ENCODE measurements around the gene ARHGEF7.

The ARHGEF7 gene

DNA sequence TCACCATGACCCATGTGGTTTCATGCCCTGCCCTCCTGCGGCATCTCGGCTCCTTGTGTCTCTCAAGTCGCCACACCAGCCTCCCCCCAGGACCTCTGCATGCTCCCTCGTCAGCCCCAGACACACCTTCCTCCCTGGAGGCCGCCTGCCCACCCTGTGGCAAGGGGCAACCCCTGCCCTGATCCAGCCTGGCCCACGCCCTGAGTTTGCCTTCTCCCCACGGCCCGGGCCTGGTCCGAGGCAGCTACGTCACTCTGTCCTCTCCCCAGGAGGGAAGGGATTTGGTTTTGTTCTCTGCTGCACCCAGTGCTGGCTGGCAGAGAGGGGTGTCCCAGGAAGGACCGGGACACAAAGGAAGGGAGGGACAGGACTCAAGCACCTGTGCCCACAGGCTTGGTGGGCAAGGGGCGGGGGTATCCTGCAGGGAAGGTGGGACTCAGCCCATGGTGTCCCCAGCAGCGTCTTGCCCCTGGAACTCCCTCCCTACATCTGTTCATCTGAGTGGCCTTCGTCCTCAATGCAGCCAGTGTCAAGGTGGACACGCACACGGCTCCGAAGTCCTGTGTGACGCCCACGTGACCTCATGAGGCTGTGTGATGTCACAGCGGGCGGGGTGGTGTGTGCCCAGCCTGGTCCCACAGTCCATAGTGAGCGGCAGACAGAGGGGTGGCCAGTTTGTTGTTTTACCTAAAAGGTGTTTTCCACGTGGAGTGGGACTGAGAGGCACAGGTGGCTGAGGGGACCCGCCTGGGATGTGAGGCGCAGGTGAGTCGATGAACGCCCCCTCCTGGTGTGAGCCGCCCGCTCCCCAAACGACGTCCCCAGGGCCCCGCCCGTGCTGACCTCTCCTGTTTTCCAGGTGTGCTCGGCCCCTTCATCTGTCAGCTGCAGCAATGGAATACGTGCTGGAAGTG lies 205.1 kb downstream of the ARHGEF7 start, which contains the start of gene TEX29:
TSS of gene TEX29 (plus strand) at position 645 of the 914 bp plus-strand sequence. CDS start at position 894, 249 bp downstream.
- no peak for DNase-seq

DNA sequence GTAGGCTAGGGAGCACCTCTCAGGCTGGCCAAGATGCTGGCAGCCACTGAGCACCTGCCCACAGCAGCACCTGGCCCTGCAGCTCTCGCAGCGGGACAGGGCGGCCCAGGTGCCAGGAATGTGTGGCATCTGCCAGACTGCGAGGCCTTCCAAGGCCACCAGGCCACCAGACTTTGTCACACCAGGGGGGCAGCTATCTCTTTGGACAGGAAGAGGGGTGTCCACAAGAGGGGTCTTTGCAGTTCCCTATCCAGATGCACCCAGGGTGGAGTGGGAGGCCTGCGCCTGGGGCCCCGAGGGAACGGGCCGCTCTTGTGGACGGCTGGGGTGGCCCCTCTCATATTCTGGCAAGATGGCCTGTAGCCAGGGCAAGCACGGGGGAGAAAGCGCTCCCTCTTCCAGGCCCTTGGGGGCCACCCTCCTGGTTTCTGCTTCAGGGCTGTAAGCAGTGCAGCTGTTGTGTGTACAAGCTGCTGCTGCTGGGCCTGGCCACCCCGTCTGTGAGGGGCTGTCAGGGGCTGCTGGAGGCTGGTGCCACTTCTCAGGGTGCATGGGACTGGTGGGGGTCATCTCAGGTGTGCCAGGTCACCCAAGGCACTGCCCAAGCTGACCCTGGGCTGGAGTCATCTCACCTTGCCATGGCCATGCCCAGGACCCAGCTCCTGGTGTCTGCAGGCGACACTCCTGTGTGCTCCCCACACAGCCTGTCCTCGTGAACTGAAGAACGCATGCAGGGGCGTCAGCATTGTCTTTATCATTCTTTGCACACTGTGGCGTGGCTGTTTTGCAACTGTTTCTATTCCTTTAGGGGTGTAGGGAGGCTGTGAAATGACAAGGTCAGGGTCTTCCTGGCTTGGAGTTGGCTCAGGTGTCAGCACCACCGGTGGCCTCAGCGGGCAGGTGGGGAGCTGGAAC lies 207.1 kb downstream of the ARHGEF7 start:
- no peak for DNase-seq

DNA sequence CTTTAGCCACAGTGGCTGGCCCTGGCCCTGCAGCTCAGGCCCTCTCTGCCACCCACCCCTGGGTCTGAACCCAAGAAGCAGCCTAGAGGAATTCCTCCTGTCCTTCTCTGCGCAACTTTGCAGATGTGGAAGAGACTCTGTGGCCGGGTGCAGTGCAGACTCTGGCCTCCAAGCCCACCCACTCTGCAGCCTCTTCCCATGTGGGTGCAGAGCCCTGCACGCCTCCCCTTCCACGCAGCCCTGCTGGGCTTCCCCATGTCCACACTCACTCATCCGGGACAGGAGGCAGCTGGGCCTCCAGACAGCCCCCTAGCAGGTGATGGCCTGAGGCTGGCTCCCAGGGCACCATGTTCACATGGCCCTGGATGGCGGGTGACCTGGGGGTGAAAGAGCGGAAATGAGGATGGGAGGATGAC lies 207.8 kb downstream of the ARHGEF7 start:
- DNase-seq = no peak

DNA sequence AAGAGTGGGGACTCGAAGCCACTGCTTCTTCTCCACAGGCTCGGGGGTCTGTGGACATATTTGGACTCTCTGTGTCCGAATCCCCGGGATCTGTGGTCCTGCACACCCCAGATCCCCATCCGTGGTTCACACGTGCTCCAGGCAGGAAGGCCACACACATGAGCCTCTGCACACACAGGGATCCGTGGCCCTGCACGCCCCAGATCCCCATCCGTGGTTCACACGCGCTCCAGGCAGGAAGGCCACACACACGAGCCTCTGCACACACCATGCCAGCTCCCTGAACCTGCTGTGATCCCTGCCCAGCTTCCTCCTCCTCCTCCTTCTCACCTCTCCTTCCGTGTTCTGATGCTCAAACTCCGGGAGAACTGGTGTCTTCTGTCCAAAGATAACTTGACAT lies 208.4 kb downstream of the ARHGEF7 start:
- DNase-seq = no peak

DNA sequence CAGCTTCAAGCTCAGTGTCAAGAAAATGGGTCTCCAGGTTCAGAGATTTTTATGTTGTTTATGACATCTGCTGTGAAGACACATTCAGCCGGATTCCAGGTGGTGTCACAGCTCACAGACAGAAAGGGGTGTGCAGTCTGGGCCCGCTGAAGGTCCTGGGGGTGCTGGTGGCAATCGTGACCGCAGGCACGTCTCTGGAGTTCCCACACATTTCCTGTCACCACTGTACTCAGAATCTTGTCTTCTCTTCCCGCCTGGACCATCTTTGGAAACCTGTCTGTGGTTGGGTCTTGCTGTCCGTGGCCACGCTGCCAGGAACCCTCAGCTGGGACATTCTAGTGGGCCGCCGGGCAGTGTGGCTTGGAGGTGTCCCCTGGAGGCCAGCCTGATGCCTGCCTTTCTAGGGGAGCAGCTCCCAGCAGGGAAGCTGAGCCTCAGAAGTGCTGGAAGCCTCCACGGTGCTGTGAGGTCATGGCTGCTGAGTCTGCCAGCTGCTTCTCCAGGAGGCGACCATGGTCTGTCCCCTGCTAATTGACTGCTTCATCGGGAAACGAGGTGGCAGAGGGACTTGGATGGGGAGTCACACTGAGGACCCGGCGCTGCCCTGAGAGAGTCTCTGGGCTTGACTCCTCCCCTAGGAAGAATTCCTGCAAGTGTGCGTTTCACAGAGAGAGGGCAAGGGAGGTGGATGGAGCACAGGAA lies 209.0 kb downstream of the ARHGEF7 start:
- DNase-seq = no peak

DNA sequence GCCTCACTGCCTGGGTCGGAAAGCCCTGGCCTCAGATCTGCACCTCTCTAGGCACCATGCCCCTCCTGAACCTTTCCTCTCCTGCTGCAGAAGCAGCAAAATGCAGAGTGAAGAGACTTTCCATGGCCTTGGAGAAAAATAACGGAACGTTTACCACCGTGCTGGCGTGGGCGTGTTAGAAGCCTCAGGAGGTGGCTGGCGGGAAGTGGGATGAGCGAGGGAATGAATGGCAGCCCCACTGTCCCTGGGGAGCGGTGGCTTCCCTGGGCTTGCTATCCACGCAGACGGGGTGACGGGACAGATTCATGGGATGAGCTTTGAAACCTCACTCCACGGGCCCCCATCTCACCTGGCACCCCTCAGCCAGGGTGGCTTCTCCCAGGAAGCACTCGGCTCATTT lies 209.6 kb downstream of the ARHGEF7 start:
- DNase-seq = no peak

DNA sequence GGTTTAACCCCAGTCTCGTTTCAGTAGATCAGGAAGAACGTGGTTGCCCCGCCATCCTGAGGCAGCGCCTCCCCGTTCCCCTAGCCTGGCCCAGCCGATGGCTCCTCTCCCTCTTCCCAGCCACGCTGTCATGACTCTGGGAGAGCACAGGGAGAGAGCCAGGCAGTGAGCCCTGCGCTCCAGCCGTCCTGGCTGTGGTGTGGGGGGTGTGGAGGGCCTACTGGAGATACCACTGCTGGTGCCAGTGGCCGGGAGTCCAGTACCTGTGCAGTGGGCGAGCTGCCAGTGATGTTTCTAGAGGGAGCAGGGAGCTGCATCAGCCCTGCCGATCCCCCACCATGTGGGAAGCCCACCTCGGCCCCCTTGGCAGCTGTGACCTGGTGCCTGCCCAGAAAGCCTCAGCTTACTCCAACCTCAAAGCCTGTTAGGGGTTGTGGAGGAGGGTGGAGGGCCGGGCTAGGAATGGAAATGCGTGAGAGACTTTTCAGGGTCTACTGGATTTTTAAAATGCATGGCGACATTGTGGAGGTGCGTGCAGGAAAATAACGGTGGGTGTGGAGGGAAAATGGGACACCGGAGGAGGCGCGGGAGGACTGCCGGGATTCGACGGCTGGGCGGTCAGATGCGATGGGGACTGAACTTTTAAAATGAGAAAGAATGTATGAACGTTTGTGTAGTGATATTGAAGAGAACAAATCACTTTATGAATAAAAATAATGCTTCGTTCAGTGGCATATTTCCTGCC lies 210.2 kb downstream of the ARHGEF7 start:
- no peak for DNase-seq

DNA sequence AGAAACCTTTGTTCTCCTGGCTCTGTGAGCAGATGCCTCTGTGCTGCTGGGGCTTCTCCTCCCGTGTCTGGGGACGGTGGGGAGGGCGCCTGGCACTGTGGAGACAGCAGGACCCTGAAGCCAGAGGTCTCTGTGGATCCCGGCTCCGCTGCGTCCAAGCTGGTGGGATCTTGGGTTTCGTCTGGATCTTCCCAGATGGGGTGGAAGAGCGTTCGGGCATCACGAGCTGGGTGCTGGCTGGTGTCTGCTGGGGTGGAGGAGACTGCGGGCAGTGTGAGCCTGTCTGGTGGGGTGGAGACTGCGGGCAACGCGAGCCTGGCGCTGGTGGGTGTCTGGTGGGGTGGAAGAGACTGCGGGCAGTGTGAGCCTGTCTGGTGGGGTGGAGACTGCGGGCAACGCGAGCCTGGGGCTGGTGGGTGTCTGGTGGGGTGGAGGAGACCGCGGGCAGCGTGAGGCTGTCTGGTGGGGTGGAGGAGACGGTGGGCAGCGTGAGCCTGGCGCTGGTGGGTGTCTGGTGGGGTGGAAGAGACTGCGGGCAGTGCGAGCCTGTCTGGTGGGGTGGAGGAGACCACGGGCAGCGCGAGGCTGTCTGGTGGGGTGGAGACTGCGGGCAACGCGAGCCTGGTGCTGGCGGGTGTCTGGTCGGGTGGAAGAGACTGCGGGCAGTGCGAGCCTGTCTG lies 211.0 kb downstream of the ARHGEF7 start:
- DNase-seq = no peak

DNA sequence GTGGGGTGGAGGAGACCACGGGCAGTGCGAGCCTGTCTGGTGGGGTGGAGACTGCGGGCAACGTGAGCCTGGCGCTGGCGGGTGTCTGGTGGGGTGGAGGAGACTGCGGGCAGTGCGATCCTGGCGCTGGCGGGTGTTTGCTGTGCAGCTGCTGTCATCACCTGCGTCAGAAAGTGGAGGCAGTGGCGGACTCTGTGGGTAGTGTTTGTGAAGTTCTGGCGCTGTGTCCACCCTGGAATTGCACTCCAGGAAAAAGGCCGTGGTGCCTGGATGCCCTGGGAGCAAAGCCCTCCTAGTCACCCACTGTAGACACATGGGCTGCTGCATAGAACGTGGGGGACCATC lies 211.5 kb downstream of the ARHGEF7 start:
- DNase-seq = no peak

DNA sequence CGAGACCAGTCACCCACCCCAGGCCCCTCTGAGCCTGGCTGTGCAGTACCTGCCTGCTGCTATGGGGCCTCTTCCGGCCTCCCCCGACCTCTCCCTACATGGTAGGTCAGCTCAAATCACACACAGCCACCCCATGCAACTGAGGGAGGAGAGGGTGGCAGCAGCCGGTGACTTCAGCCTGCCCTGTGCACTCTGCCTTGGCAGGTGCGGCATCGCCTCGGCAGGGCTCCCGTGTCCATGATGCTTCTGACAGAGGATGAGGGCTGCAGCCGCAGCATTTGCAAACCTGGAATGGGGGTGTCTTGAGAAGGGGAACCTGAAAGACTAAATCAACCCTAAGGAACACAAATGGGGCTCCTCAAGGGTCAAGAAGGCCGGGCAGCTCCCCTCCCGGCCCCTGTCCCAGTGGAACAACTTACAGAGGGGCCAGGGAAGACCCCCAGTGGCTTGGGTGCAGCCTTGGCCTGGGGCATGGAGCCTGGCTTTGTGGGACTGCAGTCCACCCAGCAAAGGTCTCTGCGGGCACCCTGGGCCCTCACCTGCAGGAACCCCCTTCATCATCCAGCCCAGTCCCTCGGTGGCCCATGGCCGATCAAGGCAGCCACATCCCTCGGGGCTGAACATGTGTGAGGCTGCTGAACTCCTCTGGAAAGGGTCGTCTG lies 212.0 kb downstream of the ARHGEF7 start:
- DNase-seq = no peak

DNA sequence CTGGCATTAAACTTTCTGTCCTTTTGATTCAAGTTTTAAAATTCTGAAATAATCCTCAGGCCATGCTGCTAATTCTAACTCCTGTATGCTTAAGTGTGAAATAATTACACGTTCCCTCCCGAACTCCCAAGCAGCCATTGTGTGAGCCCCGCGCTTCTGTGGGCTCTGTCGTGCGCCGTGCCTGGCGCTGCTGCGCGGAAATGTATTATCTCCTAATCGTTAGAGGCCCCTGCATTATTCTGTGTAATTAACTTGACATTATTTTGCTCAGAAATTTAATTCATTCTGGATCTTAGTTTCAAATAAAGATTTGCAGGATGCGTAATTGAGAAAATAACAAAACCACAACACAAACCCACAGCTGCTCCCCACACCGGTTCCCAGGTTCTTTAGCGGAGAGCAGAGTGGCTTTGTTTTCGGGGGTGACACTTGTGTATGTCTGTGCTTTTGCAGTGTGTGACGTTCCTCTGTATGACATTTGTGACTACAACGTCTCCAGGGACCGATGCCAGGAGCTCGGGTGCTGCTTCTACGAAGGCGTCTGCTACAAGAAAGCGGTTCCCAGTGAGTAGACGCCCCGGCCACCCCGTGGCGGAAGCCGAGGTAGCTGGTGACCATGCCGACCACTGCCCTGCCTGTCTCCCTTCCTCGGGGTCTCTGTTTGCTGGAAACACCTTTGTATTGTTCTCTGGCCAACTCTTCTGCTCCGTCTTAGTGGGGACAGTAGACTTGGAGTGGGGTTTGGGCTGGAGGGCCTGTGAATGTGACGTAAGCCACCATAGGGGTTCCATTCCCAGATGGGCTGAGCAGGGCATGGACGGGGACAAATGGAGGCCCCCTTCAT lies 212.8 kb downstream of the ARHGEF7 start:
- no peak for DNase-seq

DNA sequence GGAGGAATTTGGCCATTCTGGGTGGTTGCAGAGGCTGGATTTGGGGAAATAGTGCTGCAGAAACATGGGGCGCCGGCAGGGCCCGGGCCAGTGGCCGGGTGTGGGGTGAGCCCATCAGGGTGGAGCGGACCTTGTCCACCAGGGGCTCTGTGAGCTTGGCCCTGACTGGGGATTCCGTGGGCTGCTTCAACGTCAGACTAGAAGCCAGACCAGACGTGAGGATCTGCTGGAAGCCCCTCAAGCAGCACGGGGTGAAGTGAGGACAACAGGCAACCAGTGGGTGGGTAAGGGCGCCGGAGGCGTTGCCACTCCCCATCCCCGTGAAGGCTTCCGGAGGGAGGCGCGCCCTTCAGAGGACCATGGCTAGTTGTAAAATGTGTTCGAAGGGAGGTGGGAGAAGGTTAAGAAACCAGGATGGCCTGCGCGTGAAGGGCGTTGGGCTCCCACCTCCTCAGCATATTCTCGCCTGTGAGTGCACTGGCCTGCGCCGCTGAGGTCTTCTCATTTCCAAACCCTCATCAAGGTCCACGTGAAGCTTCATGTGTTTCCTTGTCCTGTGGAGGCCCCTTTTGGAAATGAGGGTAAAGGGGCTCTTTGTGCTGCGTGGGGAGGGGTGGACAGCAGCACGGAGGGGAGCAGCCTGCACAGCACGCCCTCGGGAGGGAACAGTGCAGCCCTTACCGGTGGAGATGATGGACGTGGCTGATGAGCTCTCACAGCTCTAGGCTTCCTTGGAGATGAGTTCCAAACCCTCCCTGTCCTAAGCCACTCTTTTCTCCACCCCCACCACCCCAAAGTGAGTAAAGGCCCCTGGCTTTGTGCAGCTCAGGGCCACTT lies 213.7 kb downstream of the ARHGEF7 start:
- DNase-seq = no peak

DNA sequence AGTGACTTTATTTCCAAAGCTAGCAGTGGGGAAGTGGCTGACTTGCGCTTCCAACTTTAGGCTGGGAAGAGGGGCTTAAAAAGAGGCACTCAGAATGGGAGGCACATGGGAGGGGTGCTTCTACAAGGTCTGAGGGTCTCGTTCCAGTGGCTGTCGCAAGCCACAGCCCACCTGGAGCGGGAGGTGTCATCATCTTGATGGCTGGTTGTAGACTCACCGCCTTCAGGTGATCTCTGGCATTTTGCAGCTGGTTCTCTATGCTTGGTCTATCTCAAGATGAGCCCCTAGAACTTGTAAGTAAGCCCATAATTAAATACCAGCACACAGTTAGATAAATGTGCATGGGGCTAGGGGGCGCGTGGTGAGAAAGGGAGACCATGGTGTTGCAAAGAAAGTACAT lies 214.5 kb downstream of the ARHGEF7 start:
- DNase-seq = no peak

DNA sequence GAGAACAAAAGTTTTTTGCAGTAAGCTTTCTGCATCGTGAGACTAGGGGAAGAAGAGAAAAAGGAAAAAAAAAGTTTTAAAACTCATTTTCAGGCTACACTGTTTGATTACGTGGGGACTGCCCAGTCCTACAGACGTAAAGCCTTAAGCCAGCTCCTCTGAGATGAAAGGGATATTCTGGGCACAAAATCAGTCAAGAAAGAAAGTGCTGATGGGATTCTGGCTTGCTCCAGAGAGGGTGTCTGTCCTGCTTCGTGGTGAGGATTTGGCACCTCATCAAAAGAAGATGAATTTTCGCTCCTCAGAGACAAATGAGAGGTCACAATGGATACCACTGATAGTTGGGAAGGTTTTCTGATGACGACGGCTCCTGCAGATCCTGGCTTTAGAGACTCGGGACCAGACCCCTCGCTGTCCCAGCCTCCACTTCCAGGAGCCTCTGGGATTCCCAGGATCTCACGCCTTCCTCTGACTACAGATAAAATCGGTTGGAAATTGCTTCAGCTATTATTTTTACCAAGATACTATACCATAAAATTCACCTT lies 215.0 kb downstream of the ARHGEF7 start:
- DNase-seq = no peak

DNA sequence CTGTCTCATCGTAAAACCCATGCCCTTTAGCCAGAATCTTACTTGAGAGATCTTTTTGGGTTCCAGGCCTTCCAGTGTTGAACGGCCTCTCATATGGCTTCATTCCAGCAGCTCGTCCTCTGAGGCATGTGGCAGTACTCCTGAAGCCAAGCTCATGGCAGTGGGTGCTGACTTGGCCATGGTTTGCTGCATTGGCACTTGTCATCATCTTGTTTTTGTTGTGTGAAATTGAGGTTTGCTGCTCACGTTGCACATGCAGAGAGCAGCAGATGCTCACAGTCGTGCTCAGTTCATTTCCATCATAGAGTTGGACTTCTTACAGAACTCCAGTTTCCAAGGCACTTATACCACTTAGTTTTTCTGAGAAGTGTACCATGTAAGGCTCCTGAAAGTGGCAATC lies 220.2 kb downstream of the ARHGEF7 start:
- DNase-seq = no peak

DNA sequence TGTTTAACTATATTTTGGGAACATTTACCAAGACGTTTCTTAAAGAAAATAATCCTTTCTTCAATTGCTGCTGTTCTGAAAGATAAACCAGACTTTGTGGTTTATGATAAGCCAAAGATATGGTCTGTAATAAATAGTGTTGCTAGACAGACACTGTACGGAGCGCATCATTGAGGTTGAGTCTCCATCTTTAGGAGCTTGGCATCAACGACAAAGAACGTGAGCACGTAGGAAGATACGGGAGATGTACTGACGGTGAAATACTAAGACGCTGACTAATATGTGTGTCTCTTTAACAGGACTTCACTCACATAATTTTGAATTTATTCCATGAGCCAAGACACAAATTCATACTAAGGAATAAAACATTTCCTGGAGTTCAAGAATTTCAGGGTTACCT lies 221.6 kb downstream of the ARHGEF7 start:
- no peak for DNase-seq

DNA sequence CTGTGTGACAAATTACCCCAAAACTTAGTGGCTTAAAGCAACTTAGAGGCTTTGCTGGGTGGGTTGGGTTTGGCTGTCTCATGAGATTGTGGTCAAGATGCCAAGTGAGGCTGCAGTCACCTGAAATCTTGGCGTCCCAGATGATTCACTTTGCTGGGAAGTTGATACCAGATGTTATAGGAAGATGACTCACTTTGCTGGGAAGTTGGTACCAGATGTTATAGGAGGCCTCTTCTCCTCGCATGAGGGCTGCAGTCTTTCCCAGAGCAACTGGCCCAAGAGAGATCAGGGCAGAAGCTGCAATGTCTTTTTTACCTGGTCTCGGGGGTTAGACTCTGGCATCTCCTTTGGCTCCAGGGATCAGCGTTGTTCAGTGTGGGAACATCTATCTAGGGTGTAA lies 222.1 kb downstream of the ARHGEF7 start:
- DNase-seq = no peak

DNA sequence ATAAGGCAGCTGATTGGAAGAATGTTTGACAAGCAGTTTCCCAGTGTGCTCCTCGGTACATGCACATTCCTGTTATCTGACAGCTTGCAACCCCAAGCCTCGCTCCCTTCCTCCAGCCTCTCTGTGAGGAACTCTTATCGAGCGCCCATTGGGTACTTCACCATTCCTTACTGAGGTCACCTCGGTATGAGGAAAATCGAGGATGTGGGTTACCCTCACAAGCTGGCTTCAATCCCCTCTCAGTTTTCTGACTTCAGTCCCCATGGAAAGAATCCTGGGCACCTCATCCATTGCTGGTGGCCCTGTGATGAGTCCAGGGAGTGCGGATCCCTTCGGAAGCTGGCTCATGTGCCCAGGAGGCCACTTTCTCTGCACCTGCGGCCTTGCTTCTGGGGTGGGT lies 222.6 kb downstream of the ARHGEF7 start:
- no peak for DNase-seq

All from amygdala (tissue), 56 donors.